Tibial nerve (tissue), 4 donors: ENCODE measurements around the gene FBXO15.

Source experiments
- CTCF ChIP-seq, 5 experiments: fragments of 200-600 bp in 3 of 5; fragments of 450-650 bp in 2 of 5; sonication (generic) in 3 of 5; IDR thresholded peaks; one replicate each; pipeline ENCODE4 v1.5.1; 2016 to 2019; ENCODE audit warnings: antibody characterized with exemption in 5 of 5, mild to moderate bottlenecking in 3 of 5, moderate library complexity in 2 of 5
- EP300 ChIP-seq, 2 donors: sonication (generic); formaldehyde crosslinking; IDR thresholded peaks; one replicate each; pipeline ENCODE4 v1.6.1; 2017; ENCODE audit warnings: antibody characterized with exemption in 2 of 2, mild to moderate bottlenecking in 1 of 2

DNA sequence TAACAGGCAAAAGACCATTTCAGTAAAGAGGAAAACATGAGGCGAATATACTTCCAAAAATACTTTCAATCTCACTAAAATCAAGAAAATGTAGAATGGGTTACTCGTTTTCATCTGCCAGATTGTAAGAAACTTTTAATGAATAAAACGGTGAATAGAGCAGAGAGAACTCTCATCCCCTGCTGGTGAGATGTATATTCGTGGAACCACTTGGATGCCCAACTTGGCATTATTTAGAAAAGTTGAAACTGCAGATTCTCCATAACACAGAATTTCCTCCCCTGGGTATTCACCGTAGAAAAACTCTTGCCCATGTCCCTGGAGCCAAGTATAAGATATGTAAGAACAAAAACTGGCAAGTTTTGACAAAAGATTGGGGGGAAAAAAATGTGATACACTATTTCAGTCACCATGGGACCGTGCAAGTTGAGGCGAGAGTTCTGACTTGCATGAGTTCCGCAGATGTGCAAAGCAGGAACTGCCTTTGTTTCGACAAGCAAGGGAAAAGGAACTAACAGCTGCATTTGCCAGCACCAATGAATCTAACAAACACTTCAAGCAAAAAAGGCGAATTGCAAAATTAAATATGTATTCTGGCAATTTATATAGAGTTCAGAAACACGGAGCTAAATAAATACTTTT lies 15.5 kb upstream of the FBXO15 start:
- TF ChIP-seq CTCF (IDR thresholded peaks at IDR 0.05), result no peak
- no peak for TF ChIP-seq EP300 (IDR thresholded peaks at IDR 0.05)
